ENCODE measurements around the gene AUTS2. TPM values are rescaled to one million over a fixed set of nuclear protein-coding genes. Genes with fewer than 3 reads are reported as not detected.

AUTS2 gene
- total RNA-seq, 1 experiment from 2014 or later, result 42.1 TPM

GRCh38 chr7:70392877-70393435 is 794.7 kb downstream of the AUTS2 start:
- POLR2A ChIA-PET (ENCODE audit: low non-redundant PET), result no interaction called here
- no peaks in the 10 kb centered on the region for H3K36me3 ChIP-seq (ENCODE audit: insufficient read depth, low read length, poor library complexity, severe bottlenecking)
- no peaks in the 10 kb centered on the region for H3K9me3 ChIP-seq (ENCODE audit: low read depth, low read length, poor library complexity, severe bottlenecking)
- intact Hi-C loops (cut with micrococcal nuclease; ENCODE audit: unreplicated experiment), result no loop called here
- TF ChIP-seq CTCF (conservative IDR thresholded peaks at IDR 0.05; ENCODE audit: low read depth, low read length), result no peak
- no peak for TF ChIP-seq EZH2 (IDR thresholded peaks at IDR 0.05; ENCODE audit: borderline replicate concordance, low read depth, low read length, poor library complexity, severe bottlenecking)
- no peaks in the 10 kb centered on the region for H3K4me1 ChIP-seq (ENCODE audit: insufficient read depth, low read length, poor library complexity, severe bottlenecking)
- CTCF ChIA-PET, result no interaction called here
- no TSS peak for BruUV-seq (replicated peaks)
- no peaks in the 10 kb centered on the region for H3K27me3 ChIP-seq (replicated peaks; ENCODE audit: insufficient read depth, low read depth, low read length, poor library complexity)
- no peak for DNase-seq (ENCODE audit: low spot score)
- no peak overlapping the region for H3K27ac ChIP-seq (ENCODE audit: low read depth, low read length, poor library complexity, severe bottlenecking)
- no peak overlapping the region for H3K4me3 ChIP-seq (ENCODE audit: low read depth, low read length, poor library complexity, severe bottlenecking)

DNA sequence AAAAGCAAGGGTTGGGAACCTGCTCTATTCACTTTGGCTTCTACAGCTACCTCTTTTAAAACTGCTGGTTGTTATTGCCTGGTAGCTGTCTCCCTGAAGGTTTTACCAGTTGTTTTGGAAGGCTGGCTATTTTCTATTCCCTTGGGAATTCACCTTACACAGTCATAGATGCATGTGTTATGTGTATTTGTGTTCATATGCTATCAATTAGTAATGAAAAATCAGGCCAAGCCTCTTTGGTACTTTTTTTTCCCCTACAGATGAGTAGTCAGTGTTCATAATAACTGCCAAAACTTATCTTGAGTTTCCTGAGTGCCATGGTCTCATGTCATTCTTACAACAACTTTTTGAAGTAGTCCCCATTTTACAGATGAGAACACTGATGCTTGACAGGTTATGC is 795.7 kb downstream of the AUTS2 start:
- no TSS peak for BruUV-seq (replicated peaks)
- TF ChIP-seq EZH2 (IDR thresholded peaks at IDR 0.05; ENCODE audit: borderline replicate concordance, low read depth, low read length, poor library complexity, severe bottlenecking), result no peak
- no peak for TF ChIP-seq CTCF (conservative IDR thresholded peaks at IDR 0.05; ENCODE audit: low read depth, low read length)
- intact Hi-C loops (cut with micrococcal nuclease; ENCODE audit: unreplicated experiment), result no loop called here
- H3K4me3 ChIP-seq (ENCODE audit: low read depth, low read length, poor library complexity, severe bottlenecking), result no peak overlapping the region
- POLR2A ChIA-PET (ENCODE audit: low non-redundant PET), result interaction anchor here (0.6 kb wide), 1 partner anchor 46 kb away, joined by 3 read pairs; no protein-coding TSS in a partner anchor
- H3K36me3 ChIP-seq (ENCODE audit: insufficient read depth, low read length, poor library complexity, severe bottlenecking), result no peaks in the 10 kb centered on the region
- CTCF ChIA-PET, result no interaction called here
- H3K27me3 ChIP-seq (replicated peaks; ENCODE audit: insufficient read depth, low read depth, low read length, poor library complexity), result no peaks in the 10 kb centered on the region
- no peak for DNase-seq (ENCODE audit: low spot score)
- H3K4me1 ChIP-seq (ENCODE audit: insufficient read depth, low read length, poor library complexity, severe bottlenecking), result no peaks in the 10 kb centered on the region
- H3K9me3 ChIP-seq (ENCODE audit: low read depth, low read length, poor library complexity, severe bottlenecking), result no peaks in the 10 kb centered on the region
- H3K27ac ChIP-seq (ENCODE audit: low read depth, low read length, poor library complexity, severe bottlenecking), result no peak overlapping the region

GRCh38 chr7:70400829-70401380 is 802.6 kb downstream of the AUTS2 start:
- H3K9me3 ChIP-seq (ENCODE audit: low read depth, low read length, poor library complexity, severe bottlenecking), result no peaks in the 10 kb centered on the region
- no peak overlapping the region for H3K27ac ChIP-seq (ENCODE audit: low read depth, low read length, poor library complexity, severe bottlenecking)
- POLR2A ChIA-PET (ENCODE audit: low non-redundant PET), result no interaction called here
- H3K36me3 ChIP-seq (ENCODE audit: insufficient read depth, low read length, poor library complexity, severe bottlenecking), result no peaks in the 10 kb centered on the region
- no peak overlapping the region for H3K4me3 ChIP-seq (ENCODE audit: low read depth, low read length, poor library complexity, severe bottlenecking)
- TF ChIP-seq CTCF (conservative IDR thresholded peaks at IDR 0.05; ENCODE audit: low read depth, low read length), result no peak
- no peak for TF ChIP-seq EZH2 (IDR thresholded peaks at IDR 0.05; ENCODE audit: borderline replicate concordance, low read depth, low read length, poor library complexity, severe bottlenecking)
- H3K4me1 ChIP-seq (ENCODE audit: insufficient read depth, low read length, poor library complexity, severe bottlenecking), result no peaks in the 10 kb centered on the region
- no peak for DNase-seq (ENCODE audit: low spot score)
- CTCF ChIA-PET, result no interaction called here
- BruUV-seq (replicated peaks), result no TSS peak
- H3K27me3 ChIP-seq (replicated peaks; ENCODE audit: insufficient read depth, low read depth, low read length, poor library complexity), result no peaks in the 10 kb centered on the region
- intact Hi-C loops (cut with micrococcal nuclease; ENCODE audit: unreplicated experiment), result no loop called here

Data from A673 (cell line).